Measurements from ENCODE around the gene VPS13A. TPM values are rescaled to one million over a fixed set of nuclear protein-coding genes. Genes with fewer than 3 reads are reported as not detected.

The VPS13A gene
- total RNA-seq, 1 experiment from 2014 or later, result 52.8 TPM

DNA sequence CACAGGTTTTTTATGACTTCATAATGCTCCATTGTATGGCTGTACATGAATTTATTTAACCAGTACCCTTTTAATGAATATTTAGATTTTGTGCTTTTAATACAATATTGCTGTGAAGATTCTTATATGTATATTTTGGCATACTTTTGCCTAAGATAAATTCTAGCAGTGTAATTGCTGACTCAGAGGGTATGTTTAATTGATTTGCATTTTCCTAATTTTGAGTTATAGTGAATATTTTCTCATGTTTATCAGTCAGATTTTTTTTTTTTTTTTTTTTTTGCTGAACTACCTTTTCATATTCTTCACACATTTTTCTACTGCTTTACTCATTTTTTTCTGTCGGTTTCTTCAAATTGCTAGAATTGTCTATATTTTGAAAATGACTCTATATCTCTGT, 222.6 kb downstream of the VPS13A start:
- ChIA-PET CTCF (no interaction called here), RAD21 (ENCODE audit: low non-redundant PET in 1 of 2, low total read pairs in 2 of 2, uncharacterized antibody in 2 of 2, unreplicated experiment in 2 of 2) (no interaction called here), POLR2A (no interaction called here)
- no peaks in the 10 kb centered on the region for H3K4me1 ChIP-seq (ENCODE audit: control insufficient read depth in 1 of 2, insufficient read depth in 2 of 2, low read length in 2 of 2)
- no peak for ATAC-seq
- no peak overlapping the region for H3K9ac ChIP-seq (ENCODE audit: low read length)
- H3K27me3 ChIP-seq (ENCODE audit: insufficient read depth, low read length), result no peaks in the 10 kb centered on the region
- TF ChIP-seq POLR2AphosphoS5 (IDR thresholded peaks at IDR 0.05; ENCODE audit: low read depth, low read length) (no peak), EGR1 (IDR thresholded peaks at IDR 0.05; ENCODE audit: low read depth) (no peak), ZFX (IDR thresholded peaks at IDR 0.05) (no peak), SIN3A (IDR thresholded peaks at IDR 0.05; ENCODE audit: low read depth) (no peak), EZH2phosphoT487 (IDR thresholded peaks at IDR 0.05; ENCODE audit: borderline replicate concordance) (no peak), FOSL1 (IDR thresholded peaks at IDR 0.05; ENCODE audit: low read depth) (no peak), SP1 (IDR thresholded peaks at IDR 0.05; ENCODE audit: low read depth) (no peak)
- TF ChIP-seq, protein P1, sequence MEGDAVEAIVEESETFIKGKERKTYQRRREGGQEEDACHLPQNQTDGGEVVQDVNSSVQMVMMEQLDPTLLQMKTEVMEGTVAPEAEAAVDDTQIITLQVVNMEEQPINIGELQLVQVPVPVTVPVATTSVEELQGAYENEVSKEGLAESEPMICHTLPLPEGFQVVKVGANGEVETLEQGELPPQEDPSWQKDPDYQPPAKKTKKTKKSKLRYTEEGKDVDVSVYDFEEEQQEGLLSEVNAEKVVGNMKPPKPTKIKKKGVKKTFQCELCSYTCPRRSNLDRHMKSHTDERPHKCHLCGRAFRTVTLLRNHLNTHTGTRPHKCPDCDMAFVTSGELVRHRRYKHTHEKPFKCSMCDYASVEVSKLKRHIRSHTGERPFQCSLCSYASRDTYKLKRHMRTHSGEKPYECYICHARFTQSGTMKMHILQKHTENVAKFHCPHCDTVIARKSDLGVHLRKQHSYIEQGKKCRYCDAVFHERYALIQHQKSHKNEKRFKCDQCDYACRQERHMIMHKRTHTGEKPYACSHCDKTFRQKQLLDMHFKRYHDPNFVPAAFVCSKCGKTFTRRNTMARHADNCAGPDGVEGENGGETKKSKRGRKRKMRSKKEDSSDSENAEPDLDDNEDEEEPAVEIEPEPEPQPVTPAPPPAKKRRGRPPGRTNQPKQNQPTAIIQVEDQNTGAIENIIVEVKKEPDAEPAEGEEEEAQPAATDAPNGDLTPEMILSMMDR (IDR thresholded peaks at IDR 0.05 in 2 of 3, conservative IDR thresholded peaks at IDR 0.05 in 1 of 3; ENCODE audit: borderline replicate concordance in 1 of 3, insufficient read depth in 1 of 3, low read depth in 2 of 3, low read length in 2 of 3), result no peak
- TF ChIP-seq, protein P2, sequence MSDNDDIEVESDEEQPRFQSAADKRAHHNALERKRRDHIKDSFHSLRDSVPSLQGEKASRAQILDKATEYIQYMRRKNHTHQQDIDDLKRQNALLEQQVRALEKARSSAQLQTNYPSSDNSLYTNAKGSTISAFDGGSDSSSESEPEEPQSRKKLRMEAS (IDR thresholded peaks at IDR 0.05), result no peak
- no peak overlapping the region for H3K4me3 ChIP-seq (replicated peaks in 1 of 2; ENCODE audit: low read depth in 1 of 2, low read length in 2 of 2)
- H4K20me1 ChIP-seq (ENCODE audit: insufficient read depth), result no peaks in the 10 kb centered on the region
- intact Hi-C loops (cut with micrococcal nuclease), result no loop called here
- H3K79me2 ChIP-seq (ENCODE audit: insufficient read depth, low read length), result no peaks in the 10 kb centered on the region
- H3K36me3 ChIP-seq (ENCODE audit: control insufficient read depth in 1 of 2, insufficient read depth in 2 of 2, low read length in 2 of 2), result no peaks in the 10 kb centered on the region
- no peak overlapping the region for H3K27ac ChIP-seq (ENCODE audit: low read depth, low read length)
- H3K4me2 ChIP-seq (ENCODE audit: low read length), result no peak overlapping the region
- H2AFZ ChIP-seq (ENCODE audit: low read depth, low read length, poor library complexity, severe bottlenecking), result no peak overlapping the region
- no peak for DNase-seq (ENCODE audit: low read depth, low spot score)
- H3K9me2 ChIP-seq (ENCODE audit: insufficient read depth), result no peaks in the 10 kb centered on the region
- no peaks in the 10 kb centered on the region for H3K9me3 ChIP-seq (ENCODE audit: control insufficient read depth in 1 of 2, insufficient read depth in 1 of 2, low read depth in 1 of 2, low read length in 2 of 2)
- no TSS peak for BruUV-seq (replicated peaks)

DNA sequence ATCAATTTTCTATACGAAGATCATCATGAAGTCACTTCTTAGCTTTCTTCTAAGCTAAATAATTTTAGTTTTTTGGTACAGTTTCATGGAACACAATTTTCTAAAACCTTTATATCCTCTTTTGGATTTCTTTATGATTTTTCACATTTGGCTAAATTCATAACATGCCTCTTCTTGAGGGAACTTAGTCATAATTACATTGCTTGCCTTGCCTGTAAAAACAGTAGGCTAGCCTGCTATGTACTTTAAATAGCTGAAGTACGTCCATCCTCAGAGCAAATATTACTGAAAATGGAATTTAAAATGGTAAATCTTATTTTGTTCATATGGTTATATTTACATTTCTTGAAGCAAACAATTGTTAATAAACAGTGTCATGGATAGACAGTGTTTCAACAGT, 225.0 kb downstream of the VPS13A start:
- Histone ChIP-seq H3K9ac (ENCODE audit: low read length) (no peak overlapping the region), H3K9me2 (ENCODE audit: insufficient read depth) (no peaks in the 10 kb centered on the region), H3K4me2 (ENCODE audit: low read length) (no peak overlapping the region), H4K20me1 (ENCODE audit: insufficient read depth) (no peaks in the 10 kb centered on the region), H3K36me3 (ENCODE audit: control insufficient read depth in 1 of 2, insufficient read depth in 2 of 2, low read length in 2 of 2) (no peaks in the 10 kb centered on the region), H3K4me3 (replicated peaks in 1 of 2; ENCODE audit: low read depth in 1 of 2, low read length in 2 of 2) (no peak overlapping the region), H3K4me1 (ENCODE audit: control insufficient read depth in 1 of 2, insufficient read depth in 2 of 2, low read length in 2 of 2) (no peaks in the 10 kb centered on the region), H3K27ac (ENCODE audit: low read depth, low read length) (no peak overlapping the region), H3K9me3 (ENCODE audit: control insufficient read depth in 1 of 2, insufficient read depth in 1 of 2, low read depth in 1 of 2, low read length in 2 of 2) (no peaks in the 10 kb centered on the region), H3K79me2 (ENCODE audit: insufficient read depth, low read length) (no peaks in the 10 kb centered on the region), H3K27me3 (ENCODE audit: insufficient read depth, low read length) (no peaks in the 10 kb centered on the region), H2AFZ (ENCODE audit: low read depth, low read length, poor library complexity, severe bottlenecking) (no peak overlapping the region)
- no peak for ATAC-seq
- intact Hi-C loops (cut with micrococcal nuclease), result no loop called here
- CTCF ChIA-PET, result no interaction called here
- POLR2A ChIA-PET, result no interaction called here
- no peak for DNase-seq (ENCODE audit: low read depth, low spot score)
- RAD21 ChIA-PET (ENCODE audit: low non-redundant PET in 1 of 2, low total read pairs in 2 of 2, uncharacterized antibody in 2 of 2, unreplicated experiment in 2 of 2), result no interaction called here
- no TSS peak for BruUV-seq (replicated peaks)
- TF ChIP-seq, protein P1 (IDR thresholded peaks at IDR 0.05 in 2 of 3, conservative IDR thresholded peaks at IDR 0.05 in 1 of 3; ENCODE audit: borderline replicate concordance in 1 of 3, insufficient read depth in 1 of 3, low read depth in 2 of 3, low read length in 2 of 3), result no peak
- TF ChIP-seq, protein P2 (IDR thresholded peaks at IDR 0.05), result no peak
- TF ChIP-seq, protein P3, sequence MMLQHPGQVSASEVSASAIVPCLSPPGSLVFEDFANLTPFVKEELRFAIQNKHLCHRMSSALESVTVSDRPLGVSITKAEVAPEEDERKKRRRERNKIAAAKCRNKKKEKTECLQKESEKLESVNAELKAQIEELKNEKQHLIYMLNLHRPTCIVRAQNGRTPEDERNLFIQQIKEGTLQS (IDR thresholded peaks at IDR 0.05), result no peak
- TF ChIP-seq POLR2AphosphoS5 (IDR thresholded peaks at IDR 0.05; ENCODE audit: low read depth, low read length) (no peak), SP1 (IDR thresholded peaks at IDR 0.05; ENCODE audit: low read depth) (no peak), ZFX (IDR thresholded peaks at IDR 0.05) (no peak)
- TF ChIP-seq, protein P4, sequence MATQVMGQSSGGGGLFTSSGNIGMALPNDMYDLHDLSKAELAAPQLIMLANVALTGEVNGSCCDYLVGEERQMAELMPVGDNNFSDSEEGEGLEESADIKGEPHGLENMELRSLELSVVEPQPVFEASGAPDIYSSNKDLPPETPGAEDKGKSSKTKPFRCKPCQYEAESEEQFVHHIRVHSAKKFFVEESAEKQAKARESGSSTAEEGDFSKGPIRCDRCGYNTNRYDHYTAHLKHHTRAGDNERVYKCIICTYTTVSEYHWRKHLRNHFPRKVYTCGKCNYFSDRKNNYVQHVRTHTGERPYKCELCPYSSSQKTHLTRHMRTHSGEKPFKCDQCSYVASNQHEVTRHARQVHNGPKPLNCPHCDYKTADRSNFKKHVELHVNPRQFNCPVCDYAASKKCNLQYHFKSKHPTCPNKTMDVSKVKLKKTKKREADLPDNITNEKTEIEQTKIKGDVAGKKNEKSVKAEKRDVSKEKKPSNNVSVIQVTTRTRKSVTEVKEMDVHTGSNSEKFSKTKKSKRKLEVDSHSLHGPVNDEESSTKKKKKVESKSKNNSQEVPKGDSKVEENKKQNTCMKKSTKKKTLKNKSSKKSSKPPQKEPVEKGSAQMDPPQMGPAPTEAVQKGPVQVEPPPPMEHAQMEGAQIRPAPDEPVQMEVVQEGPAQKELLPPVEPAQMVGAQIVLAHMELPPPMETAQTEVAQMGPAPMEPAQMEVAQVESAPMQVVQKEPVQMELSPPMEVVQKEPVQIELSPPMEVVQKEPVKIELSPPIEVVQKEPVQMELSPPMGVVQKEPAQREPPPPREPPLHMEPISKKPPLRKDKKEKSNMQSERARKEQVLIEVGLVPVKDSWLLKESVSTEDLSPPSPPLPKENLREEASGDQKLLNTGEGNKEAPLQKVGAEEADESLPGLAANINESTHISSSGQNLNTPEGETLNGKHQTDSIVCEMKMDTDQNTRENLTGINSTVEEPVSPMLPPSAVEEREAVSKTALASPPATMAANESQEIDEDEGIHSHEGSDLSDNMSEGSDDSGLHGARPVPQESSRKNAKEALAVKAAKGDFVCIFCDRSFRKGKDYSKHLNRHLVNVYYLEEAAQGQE (IDR thresholded peaks at IDR 0.05; ENCODE audit: low read depth), result no peak

All from HCT116 (cell line).